ENCODE results near the gene ASTN2.
A peak's percentile ranks its signal among the peaks of the same experiment; 100 is the strongest.
"Not testable (repeated sequence)": the region's sequence is repeated elsewhere in the genome, so short reads cannot be mapped to it uniquely, and the experiment has no call there.

The ASTN2 gene

GRCh38 chr9:116718111-116718510, 696.7 kb downstream of the ASTN2 start:
- DNase-seq = no peak

GRCh38 chr9:116717150-116717549, 697.7 kb downstream of the ASTN2 start:
- DNase-seq = peak; percentile 70

GRCh38 chr9:116716438-116716837, 698.4 kb downstream of the ASTN2 start:
- peak; percentile 10 for DNase-seq

- DNase-seq = no peak
Measured at GRCh38 chr9:116715751-116716150, 699.1 kb downstream of the ASTN2 start.

GRCh38 chr9:116713271-116713670, 701.6 kb downstream of the ASTN2 start:
- DNase-seq = no peak

GRCh38 chr9:116712781-116713180, 702.1 kb downstream of the ASTN2 start:
- DNase-seq = no peak

- DNase-seq = no peak
Measured at GRCh38 chr9:116706310-116707290, 708.3 kb downstream of the ASTN2 start.

- no peak for DNase-seq
Measured at GRCh38 chr9:116705531-116705930, 709.3 kb downstream of the ASTN2 start.

- DNase-seq = no peak
Measured at GRCh38 chr9:116704470-116704869, 710.4 kb downstream of the ASTN2 start.

GRCh38 chr9:116703634-116704033, 711.2 kb downstream of the ASTN2 start:
- DNase-seq = no peak

- no peak for DNase-seq
Measured at GRCh38 chr9:116701940-116702642, 712.8 kb downstream of the ASTN2 start.

- DNase-seq = no peak
Measured at GRCh38 chr9:116700882-116701865, 713.7 kb downstream of the ASTN2 start.

GRCh38 chr9:116700279-116700678, 714.6 kb downstream of the ASTN2 start:
- no peak for DNase-seq

- no peak for DNase-seq
Measured at GRCh38 chr9:116697887-116698286, 717.0 kb downstream of the ASTN2 start.

- DNase-seq = peak; percentile 89
Measured at GRCh38 chr9:116697362-116697761, 717.5 kb downstream of the ASTN2 start.

GRCh38 chr9:116695438-116695837, 719.4 kb downstream of the ASTN2 start:
- DNase-seq = no peak

GRCh38 chr9:116694785-116695291, 720.0 kb downstream of the ASTN2 start:
- peak; percentile 75 for DNase-seq

- peak; percentile 13 for DNase-seq
Measured at GRCh38 chr9:116693233-116693731, 721.6 kb downstream of the ASTN2 start.

GRCh38 chr9:116692616-116693015, 722.2 kb downstream of the ASTN2 start:
- DNase-seq = no peak

- no peak for DNase-seq
Measured at GRCh38 chr9:116691607-116692006, 723.2 kb downstream of the ASTN2 start.

- DNase-seq = not testable (repeated sequence)
Measured at GRCh38 chr9:116690805-116691204, 724.1 kb downstream of the ASTN2 start.

GRCh38 chr9:116689486-116690032, 725.3 kb downstream of the ASTN2 start:
- DNase-seq = no peak
